Right lobe of liver (tissue), 6 donors: Measurements from ENCODE around the gene MARVELD1. TPM values are rescaled to one million over a fixed set of nuclear protein-coding genes. Genes with fewer than 3 reads are reported as not detected.
"Not testable (repeated sequence)": the region's sequence is repeated elsewhere in the genome, so short reads cannot be mapped to it uniquely, and the experiment has no call there.

Source experiments
- ATAC-seq, 4 donors: fragments of 200-7000 bp; cut with Tn5 transposase; one replicate each; pipeline ENCODE4 v1.9.1; 2020; ENCODE audit warnings: mild to moderate bottlenecking in 4 of 4, moderate library complexity in 4 of 4
- DNase-seq, 3 donors: peaks; one replicate each; pipeline ENCODE4 v3.0.0-alpha.2; 2020
- H3K27ac ChIP-seq, 3 donors: fragments of 200-600 bp; one replicate each; pipeline ENCODE4 v1.8.0; 2022
- H3K27me3 ChIP-seq, 2 donors: fragments of 200-600 bp; one replicate each; pipeline ENCODE4 v1.8.0; 2022
- H3K36me3 ChIP-seq, 4 donors: fragments of 200-600 bp; sonication (generic) in 1 of 4; one replicate each; pipeline versions ENCODE4 v1.5.1 to v1.8.0; 2017 to 2022; ENCODE audit warnings: control low read depth in 1 of 4
- H3K4me1 ChIP-seq, 4 donors: fragments of 200-600 bp; sonication (generic) in 1 of 4; one replicate each; pipeline versions ENCODE4 v1.5.1 to v1.8.0; 2017 to 2022; ENCODE audit warnings: control low read depth in 1 of 4
- H3K4me3 ChIP-seq, 3 donors: fragments of 200-600 bp; one replicate each; pipeline ENCODE4 v1.8.0; 2022
- H3K9me3 ChIP-seq, 4 donors: fragments of 200-600 bp; sonication (generic) in 1 of 4; one replicate each; pipeline versions ENCODE4 v1.5.1 to v1.8.0; 2017 to 2022; ENCODE audit warnings: control low read depth in 1 of 4
- CTCF ChIP-seq, 4 donors: fragments of 200-600 bp in 3 of 4; fragments of 450-650 bp in 1 of 4; IDR thresholded peaks; one replicate each; pipeline versions ENCODE4 v1.5.1 to v1.8.0; 2016 to 2022; ENCODE audit warnings: antibody characterized with exemption in 4 of 4, mild to moderate bottlenecking in 2 of 4
- POLR2A ChIP-seq: fragments of 450-650 bp; IDR thresholded peaks from one replicate; pipeline ENCODE4 v1.6.1; 2017; ENCODE audit warnings: antibody characterized with exemption, mild to moderate bottlenecking
- WGBS: methylation state at CpG from one replicate; pipeline ENCODE4 v1.1.6; 2018; ENCODE audit warnings: low coverage, low lambda C conversion rate; ENCODE audit not compliant: insufficient coverage; ENCODE audit errors: missing lambda C conversion rate; 5-methylcytosine and 5-hydroxymethylcytosine counted together
- intact Hi-C, 2 donors: fragments of 100-400 bp; cut with DNase I; formaldehyde crosslinking; loops; one replicate each; pipeline versions ENCODE4 v1.11.2 to v1.14.1; 2022
- total RNA-seq, 6 experiments: library from RNA; depleted of rRNA in 2 of 6; stranded (reverse); fragments of >200 nt in 2 of 6; fragmentation: NEBNext Ultra II Directional in 3 of 6; extraction: Animal tissue kit (Norgen Biotek cat#: 25700) in 3 of 6; gene quantifications; one replicate each; pipeline versions ENCODE4 v1.1.0 to v1.2.4, GENCODE V29; 2016 to 2023
- donor health status: DM: no; HTN: yes; CAD: no.
- donor health status: DM: no; HTN: no; CAD: no.
- donor health status: DM: no; HTN: no; CAD: no.
- donor health status: DM: no; HTN: yes; CAD: no.
- donor health status: DM: no; HTN: yes; CAD: no.

Gene MARVELD1
- total RNA-seq, 6 experiments from 2014 or later: 1.5 to 3.1 (median 2.3) TPM

- intact Hi-C loops: no loop called here
- Histone ChIP-seq H3K4me3 (peak overlapping the region in 1 of 3 donors; percentile 80), H3K27me3 (no peaks in the 10 kb centered on the region), H3K27ac (peak overlapping the region; percentile 72 to 98 (median 80)), H3K4me1 (peaks cover 0 to 37% (median 18%) of the 10 kb centered on the region in 4 donors), H3K9me3 (no peaks in the 10 kb centered on the region), H3K36me3 (no peaks in the 10 kb centered on the region)
- peak in 2 of 3 donors; percentile 56 to 68 for DNase-seq
- 20% methylated on average over 14 of the region's 14 CpGs for WGBS
- peak; percentile 3 to 12 (median 6) for ATAC-seq
- no peak for TF ChIP-seq CTCF (IDR thresholded peaks at IDR 0.05)
- peak; percentile 43 for TF ChIP-seq POLR2A
These were observed 25.4 kb upstream of the MARVELD1 start for GRCh38 chr10:97687785-97688781.

DNA sequence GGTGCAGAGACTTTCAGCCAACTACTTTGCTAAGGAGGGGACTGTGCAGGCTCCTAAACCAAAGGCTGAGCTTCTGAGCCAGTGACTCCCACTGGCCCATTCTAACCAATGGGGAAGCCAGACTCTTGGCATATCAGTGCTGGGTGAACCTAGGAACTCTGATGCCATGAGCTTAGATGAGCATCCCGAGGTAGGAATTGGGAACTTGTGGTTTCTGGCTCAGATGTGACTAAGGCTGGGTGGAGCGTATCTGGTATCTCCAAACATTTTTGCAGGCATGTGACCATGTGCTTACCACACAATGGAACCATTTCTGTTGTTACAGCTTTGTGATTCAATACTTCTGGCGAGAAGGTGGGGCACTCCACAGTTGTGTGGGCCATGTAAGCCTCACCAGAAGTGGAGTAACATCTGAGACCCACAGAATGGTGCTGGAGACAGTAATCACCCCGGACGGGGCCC is 23.9 kb upstream of the MARVELD1 start:
- peak; percentile 23 for TF ChIP-seq POLR2A
- no peak for TF ChIP-seq CTCF (IDR thresholded peaks at IDR 0.05)
- Histone ChIP-seq H3K4me1 (peaks cover 0 to 22% (median 12%) of the 10 kb centered on the region in 4 donors), H3K4me3 (no peak overlapping the region), H3K9me3 (no peaks in the 10 kb centered on the region), H3K36me3 (no peaks in the 10 kb centered on the region), H3K27me3 (no peaks in the 10 kb centered on the region), H3K27ac (no peak overlapping the region)
- DNase-seq: peak in 1 of 3 donors; percentile 22
- 100% methylated on average over 2 of the region's 5 CpGs for WGBS
- no peak for ATAC-seq
- intact Hi-C loops: no loop called here

DNA sequence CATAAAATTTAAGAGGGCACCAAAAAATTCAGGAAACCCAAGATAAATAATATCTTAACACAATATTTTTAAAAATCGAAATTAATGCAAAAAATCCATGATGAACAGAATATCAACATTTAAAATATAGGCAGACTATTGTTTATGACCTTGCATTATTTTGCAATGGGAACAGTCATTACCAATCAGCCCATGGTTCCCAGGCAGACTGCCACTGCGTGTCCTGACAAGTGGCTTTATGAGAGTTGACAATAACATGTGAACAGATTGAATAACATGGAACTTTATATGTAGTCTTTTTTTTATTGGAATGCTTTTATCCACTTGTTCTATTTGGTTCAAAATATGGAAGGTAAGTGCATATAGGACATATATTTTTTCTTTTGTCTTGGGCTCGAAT is 23.4 kb upstream of the MARVELD1 start:
- peaks cover 0 to 18% (median 9%) of the 10 kb centered on the region in 4 donors for H3K4me1 ChIP-seq
- no peaks in the 10 kb centered on the region for H3K27me3 ChIP-seq
- ATAC-seq (no peak), DNase-seq (peak in 1 of 3 donors; percentile 24)
- no peak for TF ChIP-seq CTCF (IDR thresholded peaks at IDR 0.05)
- no peak for TF ChIP-seq POLR2A
- no peaks in the 10 kb centered on the region for H3K36me3 ChIP-seq
- WGBS: 93% methylated on average over 3 of the region's 3 CpGs
- intact Hi-C loops: no loop called here
- H3K9me3 ChIP-seq: no peaks in the 10 kb centered on the region
- H3K27ac ChIP-seq: no peak overlapping the region
- H3K4me3 ChIP-seq: no peak overlapping the region

DNA sequence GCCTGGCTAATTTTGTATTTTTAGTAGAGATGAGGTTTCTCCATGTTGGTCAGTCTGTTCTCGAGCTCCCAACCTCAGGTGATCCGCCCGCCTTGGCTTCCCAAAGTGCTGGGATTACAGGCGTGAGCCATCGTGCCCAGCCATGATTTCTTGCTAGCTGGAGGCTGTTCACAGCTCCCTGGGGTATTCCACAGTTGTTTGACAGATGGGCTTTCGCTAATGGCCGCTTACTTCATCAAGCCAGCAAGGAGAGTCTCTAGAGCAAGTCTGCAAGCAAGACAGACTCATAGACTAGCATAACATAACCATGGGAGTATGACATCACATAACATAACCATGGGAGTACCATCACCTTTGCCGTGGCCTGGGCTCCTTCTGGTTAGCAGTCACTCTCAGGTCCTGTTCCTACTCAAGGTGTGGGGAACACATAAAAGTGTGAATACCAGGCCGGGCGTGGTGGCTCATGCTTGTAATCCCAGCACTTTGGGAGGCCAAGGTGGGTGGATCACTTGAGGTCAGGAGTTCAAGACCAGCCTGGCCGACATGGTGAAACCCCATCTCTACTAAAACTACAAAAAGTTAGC is 15.4 kb upstream of the MARVELD1 start:
- intact Hi-C loops, H3K4me3 ChIP-seq, DNase-seq, H3K4me1 ChIP-seq, ATAC-seq, H3K27ac ChIP-seq, H3K36me3 ChIP-seq, H3K27me3 ChIP-seq, H3K9me3 ChIP-seq: not testable (repeated sequence)
- 84% methylated on average over 7 of the region's 11 CpGs for WGBS
